GM23338 (cell line): ENCODE results near the gene CCDC43. TPM values are rescaled to one million over a fixed set of nuclear protein-coding genes. Genes with fewer than 3 reads are reported as not detected.
A peak's percentile ranks its signal among the peaks of the same experiment; 100 is the strongest.
"Not testable (repeated sequence)": the region's sequence is repeated elsewhere in the genome, so short reads cannot be mapped to it uniquely, and the experiment has no call there.

Experiments used
- ATAC-seq: fragments of 200-7000 bp; cut with Tn5 transposase; 3 replicates; pipeline ENCODE4 v1.9.1; 2020
- DNase-seq: peaks from one replicate; pipeline ENCODE4 v3.0.0-alpha.2; 2015; ENCODE audit warnings: low spot score
- H2AFZ ChIP-seq: fragments of 200-600 bp; sonication (generic); 2 replicates; pipeline ENCODE4 v1.8.0; 2016; ENCODE audit warnings: antibody characterized with exemption, mild to moderate bottlenecking, moderate library complexity
- H3F3A ChIP-seq: fragments of 200-600 bp; sonication (generic); replicated peaks from 2 replicates; pipeline ENCODE4 v1.8.0; 2017; ENCODE audit warnings: antibody characterized with exemption, mixed run types, low read depth
- H3K27ac ChIP-seq: fragments of 200-600 bp; sonication (generic); 2 replicates; pipeline ENCODE4 v1.6.1; 2016; ENCODE audit warnings: low read depth
- H3K27me3 ChIP-seq: fragments of 200-600 bp; sonication (generic); 2 replicates; pipeline ENCODE4 v1.8.0; 2016; ENCODE audit warnings: mild to moderate bottlenecking, mixed run types, moderate library complexity; ENCODE audit not compliant: insufficient read depth
- H3K36me3 ChIP-seq: fragments of 200-600 bp; sonication (generic); 2 replicates; pipeline ENCODE4 v1.8.0; 2016; ENCODE audit warnings: mild to moderate bottlenecking; ENCODE audit not compliant: insufficient read depth
- H3K4me1 ChIP-seq: fragments of 200-600 bp; sonication (generic); 2 replicates; pipeline ENCODE4 v1.8.0; 2016; ENCODE audit warnings: mild to moderate bottlenecking, moderate library complexity; ENCODE audit not compliant: insufficient read depth
- H3K4me2 ChIP-seq: fragments of 200-600 bp; sonication (generic); 2 replicates; pipeline ENCODE4 v1.7.1; 2017; ENCODE audit warnings: mixed run types
- H3K4me3 ChIP-seq: fragments of 200-600 bp; sonication (generic); 2 replicates; pipeline ENCODE4 v1.6.1; 2016; ENCODE audit warnings: mixed run types
- H3K79me2 ChIP-seq: fragments of 200-600 bp; sonication (generic); replicated peaks from 2 replicates; pipeline ENCODE4 v1.8.0; 2017; ENCODE audit warnings: mild to moderate bottlenecking; ENCODE audit not compliant: insufficient read depth
- H3K9me2 ChIP-seq: fragments of 200-600 bp; sonication (generic); 2 replicates; pipeline ENCODE4 v1.8.0; 2017; ENCODE audit not compliant: insufficient read depth
- H4K20me1 ChIP-seq: fragments of 200-600 bp; sonication (generic); replicated peaks from 2 replicates; pipeline ENCODE4 v1.8.0; 2017; ENCODE audit warnings: mild to moderate bottlenecking; ENCODE audit not compliant: insufficient read depth
- H3K27ac Mint-ChIP-seq: 2 replicates; pipeline ENCODE4 v1.8.0; 2020; ENCODE audit warnings: inconsistent platforms, mild to moderate bottlenecking, moderate library complexity, mixed read lengths
- H3K27me3 Mint-ChIP-seq: 3 replicates; pipeline ENCODE4 v1.8.0; 2022; ENCODE audit warnings: low read depth, mild to moderate bottlenecking, moderate library complexity, mixed read lengths, inconsistent platforms; ENCODE audit not compliant: insufficient read depth, poor library complexity
- H3K36me3 Mint-ChIP-seq: 3 replicates; pipeline ENCODE4 v1.8.0; 2021; ENCODE audit warnings: low read depth, mild to moderate bottlenecking, inconsistent platforms, moderate library complexity, mixed read lengths
- H3K4me1 Mint-ChIP-seq: 3 replicates; pipeline ENCODE4 v1.8.0; 2020; ENCODE audit warnings: mild to moderate bottlenecking, inconsistent platforms, mixed read lengths
- H3K4me3 Mint-ChIP-seq: 3 replicates; pipeline ENCODE4 v1.8.0; 2021; ENCODE audit warnings: moderate library complexity, mild to moderate bottlenecking, inconsistent platforms, mixed read lengths
- H3K9me3 Mint-ChIP-seq: 3 replicates; pipeline ENCODE4 v1.8.0; 2020; ENCODE audit warnings: moderate library complexity, mild to moderate bottlenecking, inconsistent platforms, mixed read lengths
- CREB1 ChIP-seq: fragments of 250-450 bp; sonication (Bioruptor Pico); IDR thresholded peaks from 2 replicates; pipeline ENCODE4 v1.5.0; 2020; ENCODE audit warnings: low read depth, mild to moderate bottlenecking, moderate library complexity
- CTCF ChIP-seq, 2 experiments: fragments of 200-600 bp in 1 of 2; sonication (generic) in 1 of 2; conservative IDR thresholded peaks; 2 replicates each; pipeline versions ENCODE4 v1.5.1 to v1.6.1; 2016 to 2017; ENCODE audit warnings: antibody characterized with exemption in 2 of 2, low read depth in 2 of 2, mild to moderate bottlenecking in 2 of 2, moderate library complexity in 1 of 2
- EZH2phosphoT487 ChIP-seq: fragments of 200-600 bp; sonication (generic); IDR thresholded peaks from one replicate; pipeline ENCODE4 v1.8.1; 2018; ENCODE audit warnings: antibody characterized with exemption; ENCODE audit not compliant: unreplicated experiment
- polyA plus RNA-seq: library from polyadenylated mRNA; unstranded; fragments of >200 nt; fragmentation: Nextera tagmentation; extraction: Ambion mirVana; gene quantifications from 2 replicates; pipeline ENCODE4 v1.2.1, GENCODE V29; 2016
- total RNA-seq: library from RNA; depleted of rRNA; stranded (reverse); fragments of >200 nt; shearing (Covaris generic); gene quantifications from 2 replicates; pipeline ENCODE4 v1.2.3, GENCODE V29; 2014

Gene CCDC43
- total and polyA plus RNA-seq, 2 experiments from 2014 or later: 29.8 to 55.3 TPM

DNA sequence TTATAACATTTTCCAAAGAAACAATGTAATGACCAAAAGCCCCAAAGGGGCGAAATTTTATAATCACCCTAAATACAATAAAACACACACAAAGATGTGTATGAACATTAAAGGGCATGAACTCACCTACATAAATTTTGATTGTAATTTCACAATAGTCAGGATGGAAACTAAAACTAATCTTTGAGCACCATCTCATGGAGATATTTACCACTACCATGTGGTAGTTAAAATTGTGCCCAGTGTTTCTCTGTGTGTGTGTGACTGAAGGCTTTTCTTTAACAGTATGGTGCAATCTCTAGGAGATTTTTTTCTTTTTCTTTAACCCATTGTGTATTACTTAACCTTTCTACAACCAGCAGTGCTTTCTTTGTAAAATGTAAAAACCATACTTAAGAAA, 53.0 kb downstream of the CCDC43 start:
- H3F3A ChIP-seq: no peaks in the 10 kb centered on the region
- Mint-ChIP-seq H3K27me3 (peaks cover 4% of the 10 kb centered on the region), H3K27ac (no peak overlapping the region), H3K9me3 (no peaks in the 10 kb centered on the region), H3K4me1 (no peaks in the 10 kb centered on the region; the same call in 2 of the 3 replicates), H3K36me3 (no peaks in the 10 kb centered on the region), H3K4me3 (no peak overlapping the region)
- no peaks in the 10 kb centered on the region for H3K79me2 ChIP-seq
- H3K27ac ChIP-seq: no peak overlapping the region
- ATAC-seq (no peak; the same call in 2 of the 3 replicates), DNase-seq (peak; percentile 41)
- no peaks in the 10 kb centered on the region for H3K9me2 ChIP-seq
- H3K4me3 ChIP-seq: no peak overlapping the region
- H3K4me1 ChIP-seq: no peaks in the 10 kb centered on the region
- no peaks in the 10 kb centered on the region for H3K27me3 ChIP-seq
- no peak overlapping the region for H2AFZ ChIP-seq
- no peaks in the 10 kb centered on the region for H4K20me1 ChIP-seq
- TF ChIP-seq CTCF (conservative IDR thresholded peaks at IDR 0.05; ENCODE audit: low read depth in 2 of 2): peak; percentile 41 to 43; a peak in 3 of 4 replicates
- no peak for TF ChIP-seq CREB1 (CRISPR knock-in tag)
- H3K4me2 ChIP-seq: no peak overlapping the region
- H3K36me3 ChIP-seq: no peaks in the 10 kb centered on the region

GRCh38 chr17:44634401-44634800, 55.2 kb downstream of the CCDC43 start:
- not testable (repeated sequence) for DNase-seq, H3K36me3 Mint-ChIP-seq, H3K4me1 Mint-ChIP-seq, H3K4me1 ChIP-seq, H3K4me3 Mint-ChIP-seq, ATAC-seq, H3K9me2 ChIP-seq, H3K79me2 ChIP-seq, H4K20me1 ChIP-seq, H3K4me3 ChIP-seq, H2AFZ ChIP-seq, H3K27me3 Mint-ChIP-seq, H3K27me3 ChIP-seq, H3K27ac Mint-ChIP-seq, H3K27ac ChIP-seq, H3K36me3 ChIP-seq, H3F3A ChIP-seq, H3K4me2 ChIP-seq, H3K9me3 Mint-ChIP-seq
- peak; percentile 20 to 24; a peak in 1 of 4 replicates for TF ChIP-seq CTCF (conservative IDR thresholded peaks at IDR 0.05; ENCODE audit: low read depth in 2 of 2)

GRCh38 chr17:44633998-44634397, 55.6 kb downstream of the CCDC43 start:
- no peak overlapping the region for H3K27ac ChIP-seq
- H3K9me3 Mint-ChIP-seq: 0 out of 3 replicates have a peak, but pooled peaks cover under 1% of the 10 kb centered on the region
- no peaks in the 10 kb centered on the region for H3K79me2 ChIP-seq
- H3K4me3 Mint-ChIP-seq: no peak overlapping the region
- no peak overlapping the region for H3K4me2 ChIP-seq
- no peak for TF ChIP-seq EZH2phosphoT487
- TF ChIP-seq CTCF (conservative IDR thresholded peaks at IDR 0.05; ENCODE audit: low read depth in 2 of 2): no peak
- H4K20me1 ChIP-seq: no peaks in the 10 kb centered on the region
- no peaks in the 10 kb centered on the region for H3K36me3 Mint-ChIP-seq
- H3K4me1 ChIP-seq: peaks cover 3% of the 10 kb centered on the region; the same call in 1 of the 2 replicates
- peaks cover 3% of the 10 kb centered on the region; the same call in 2 of the 3 replicates for H3K4me1 Mint-ChIP-seq
- H3F3A ChIP-seq: 0 out of 2 replicates have a peak, but pooled peaks cover 4% of the 10 kb centered on the region
- H3K9me2 ChIP-seq: no peaks in the 10 kb centered on the region
- no peaks in the 10 kb centered on the region for H3K36me3 ChIP-seq
- DNase-seq (peak; percentile 25), ATAC-seq (peak; percentile 34; the same call in 2 of the 3 replicates)
- no peak overlapping the region for H3K4me3 ChIP-seq
- H2AFZ ChIP-seq: no peak overlapping the region
- peaks cover 4% of the 10 kb centered on the region for H3K27me3 Mint-ChIP-seq
- H3K27me3 ChIP-seq: no peaks in the 10 kb centered on the region
- no peak overlapping the region for H3K27ac Mint-ChIP-seq
